MCF 10A (cell line): ENCODE results near the gene TMEM121. TPM values are rescaled to one million over a fixed set of nuclear protein-coding genes. Genes with fewer than 3 reads are reported as not detected.

Source experiments
- BruUV-seq: library from RNA; stranded (reverse); fragments of 400-500 nt; replicated peaks from 2 replicates; lab custom pipeline; 2021; lab: Mats Ljungman, UMichigan
- CTCF ChIA-PET: fragments of 300-600 bp; sonication (Branson Sonifier 250); formaldehyde crosslinking; extraction: SDS; loops from one replicate; lab custom pipeline; 2021; ENCODE audit warnings: antibody characterized with exemption, inconsistent platforms; lab: Yijun Ruan, JAX
- POLR2A ChIA-PET: fragments of 300-600, 350-650 bp; sonication (Branson Sonifier 250); formaldehyde crosslinking; extraction: SDS; loops from one replicate; lab custom pipeline; 2020; ENCODE audit warnings: antibody characterized with exemption, inconsistent platforms; lab: Yijun Ruan, JAX
- DNase-seq: peaks from one replicate; pipeline ENCODE4 v3.0.0-alpha.2; 2018; ENCODE audit not compliant: unreplicated experiment
- H3K27ac Mint-ChIP-seq: one replicate; pipeline ENCODE4 v1.8.0; 2022; ENCODE audit warnings: mild to moderate bottlenecking, low read depth, mixed read lengths; ENCODE audit not compliant: unreplicated experiment
- H3K27me3 Mint-ChIP-seq: one replicate; pipeline ENCODE4 v1.8.0; 2022; ENCODE audit warnings: mixed read lengths; ENCODE audit not compliant: insufficient read depth, unreplicated experiment
- H3K36me3 Mint-ChIP-seq: one replicate; pipeline ENCODE4 v1.8.0; 2022; ENCODE audit warnings: mild to moderate bottlenecking, moderate library complexity, mixed read lengths; ENCODE audit not compliant: insufficient read depth, unreplicated experiment
- H3K4me1 Mint-ChIP-seq: one replicate; pipeline ENCODE4 v1.8.0; 2022; ENCODE audit warnings: mixed read lengths; ENCODE audit not compliant: insufficient read depth, unreplicated experiment
- H3K4me3 Mint-ChIP-seq: one replicate; pipeline ENCODE4 v1.8.0; 2022; ENCODE audit warnings: mild to moderate bottlenecking, moderate library complexity, mixed read lengths; ENCODE audit not compliant: unreplicated experiment
- H3K9me3 Mint-ChIP-seq: one replicate; pipeline ENCODE4 v1.8.0; 2022; ENCODE audit warnings: mixed read lengths; ENCODE audit not compliant: unreplicated experiment
- CTCF ChIP-seq: fragments of 200-600 bp; IDR thresholded peaks from one replicate; pipeline ENCODE4 v1.8.0; 2022; ENCODE audit warnings: antibody characterized with exemption, mild to moderate bottlenecking; ENCODE audit not compliant: unreplicated experiment
- intact Hi-C: fragments of 100-400 bp; cut with micrococcal nuclease; formaldehyde crosslinking; loops from 2 replicates; pipeline ENCODE4 v1.14.1; 2022
- total RNA-seq: library from RNA; stranded (reverse); gene quantifications from 2 replicates; pipeline ENCODE4 v1.2.3, GENCODE V29; 2022

TMEM121 gene
- total RNA-seq, 1 experiment from 2014 or later = 0.68 TPM

DNA sequence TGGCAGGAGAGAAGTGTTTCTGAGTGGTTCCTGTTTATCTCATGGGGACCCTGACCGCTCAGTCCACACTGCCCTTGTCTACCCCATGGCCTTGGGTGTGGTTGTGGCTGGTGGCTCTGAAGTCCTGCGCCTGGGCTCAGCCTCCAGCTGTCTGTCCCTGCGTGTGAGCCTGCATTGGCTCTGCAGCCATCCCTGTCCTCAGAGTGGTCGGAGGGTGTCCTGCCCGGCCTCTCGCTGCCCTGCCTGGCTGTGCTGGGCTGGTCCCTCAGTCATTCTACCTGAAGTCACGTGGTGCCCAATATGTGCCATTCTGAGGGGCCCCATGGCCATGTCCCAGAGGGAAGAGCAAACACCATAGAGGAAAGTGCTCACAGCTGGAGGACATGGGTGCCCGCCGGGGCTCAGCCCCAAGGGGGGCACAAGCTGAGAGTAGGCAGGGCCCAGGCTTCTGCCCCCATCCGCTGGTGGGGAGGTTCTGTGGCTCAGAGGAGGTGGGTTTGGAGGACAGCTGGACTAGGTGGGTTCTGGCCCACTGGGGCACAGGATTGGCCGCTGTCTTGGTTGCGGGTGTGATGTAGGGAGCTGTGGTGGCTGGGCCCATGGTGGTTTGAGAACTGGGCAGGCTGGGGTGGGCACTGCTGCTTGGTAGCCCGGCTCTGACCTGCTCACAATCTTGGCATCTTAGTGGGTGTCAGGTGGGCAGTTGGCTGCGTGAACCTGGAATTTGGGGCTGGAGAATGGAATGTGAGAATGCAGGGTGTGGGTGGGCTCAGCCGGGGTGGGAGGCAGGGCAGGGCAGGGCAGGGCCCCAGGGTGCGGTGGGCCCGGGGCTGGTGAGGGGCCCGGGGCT is 23.7 kb upstream of the TMEM121 start:
- intact Hi-C loops = no loop called here
- Mint-ChIP-seq H3K36me3 (peaks cover 13% of the 10 kb centered on the region), H3K4me1 (no peaks in the 10 kb centered on the region), H3K27ac (no peak overlapping the region), H3K27me3 (peaks cover 7% of the 10 kb centered on the region), H3K4me3 (no peak overlapping the region), H3K9me3 (no peaks in the 10 kb centered on the region)
- POLR2A ChIA-PET = interaction anchor here (0.8 kb wide), 1 partner anchor 9 kb away, joined by 3 read pairs; no protein-coding TSS in a partner anchor
- no TSS peak for BruUV-seq
- CTCF ChIA-PET = interaction anchor here (0.6 kb wide), 1 partner anchor 17 kb away, joined by 3 read pairs; no protein-coding TSS in a partner anchor
- TF ChIP-seq CTCF = no peak
- no peak for DNase-seq

- Mint-ChIP-seq H3K36me3 (peaks cover 13% of the 10 kb centered on the region), H3K4me3 (no peak overlapping the region), H3K27me3 (peaks cover 13% of the 10 kb centered on the region), H3K27ac (no peak overlapping the region), H3K9me3 (no peaks in the 10 kb centered on the region), H3K4me1 (no peaks in the 10 kb centered on the region)
- CTCF ChIA-PET = no interaction called here
- no peak for TF ChIP-seq CTCF
- intact Hi-C loops = no loop called here
- BruUV-seq = no TSS peak
- POLR2A ChIA-PET = interaction anchor here (0.8 kb wide), 1 partner anchor 8 kb away, joined by 3 read pairs; no protein-coding TSS in a partner anchor
- no peak for DNase-seq
Measured at GRCh38 chr14:105503296-105503640, 23.1 kb upstream of the TMEM121 start.

DNA sequence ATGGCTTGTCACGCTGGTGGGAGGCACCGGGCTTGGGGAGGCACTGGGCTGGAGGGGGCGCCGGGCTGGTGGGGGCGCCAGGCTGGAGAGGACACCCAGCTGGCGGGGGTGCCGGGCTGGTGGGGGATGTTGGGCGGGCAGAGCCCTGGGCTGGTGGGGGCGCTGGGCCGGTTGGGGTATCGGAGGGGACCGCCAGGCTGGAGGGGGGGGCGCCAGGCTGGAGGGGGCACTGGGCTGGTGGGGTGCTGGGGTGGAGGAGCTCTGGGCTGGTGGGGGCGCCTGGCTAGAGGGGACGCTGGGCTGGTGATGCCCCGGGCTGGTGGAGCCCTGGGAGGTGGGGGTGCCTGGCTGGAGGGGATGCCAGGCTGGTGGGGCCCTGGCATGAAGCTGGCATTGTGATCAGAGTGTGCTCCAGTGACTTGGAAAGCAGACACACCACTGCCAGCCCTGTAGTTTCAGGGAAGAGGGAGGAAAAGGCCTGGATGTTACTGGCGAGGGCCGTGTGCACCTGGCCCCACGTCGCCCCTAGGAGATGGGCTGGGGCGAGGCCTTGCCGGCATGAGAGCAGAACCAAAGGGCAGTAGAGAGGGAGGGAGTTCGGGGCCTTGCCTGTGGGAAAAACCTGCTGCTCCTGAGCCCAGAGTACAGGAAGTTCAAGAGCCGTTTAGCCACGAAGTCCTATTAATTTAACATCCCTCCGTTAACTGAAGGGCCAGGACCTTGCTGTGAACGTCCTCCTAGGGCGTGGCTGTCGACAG is 22.3 kb upstream of the TMEM121 start:
- Mint-ChIP-seq H3K27me3 (peaks cover 22% of the 10 kb centered on the region), H3K36me3 (peaks cover 13% of the 10 kb centered on the region), H3K9me3 (no peaks in the 10 kb centered on the region), H3K27ac (no peak overlapping the region), H3K4me1 (no peaks in the 10 kb centered on the region), H3K4me3 (no peak overlapping the region)
- POLR2A ChIA-PET = no interaction called here
- no peak for TF ChIP-seq CTCF
- CTCF ChIA-PET = interaction anchor here (0.7 kb wide), 1 partner anchor 24 kb away, joined by 3 read pairs; no protein-coding TSS in a partner anchor
- DNase-seq = no peak
- intact Hi-C loops = no loop called here
- BruUV-seq = no TSS peak

DNA sequence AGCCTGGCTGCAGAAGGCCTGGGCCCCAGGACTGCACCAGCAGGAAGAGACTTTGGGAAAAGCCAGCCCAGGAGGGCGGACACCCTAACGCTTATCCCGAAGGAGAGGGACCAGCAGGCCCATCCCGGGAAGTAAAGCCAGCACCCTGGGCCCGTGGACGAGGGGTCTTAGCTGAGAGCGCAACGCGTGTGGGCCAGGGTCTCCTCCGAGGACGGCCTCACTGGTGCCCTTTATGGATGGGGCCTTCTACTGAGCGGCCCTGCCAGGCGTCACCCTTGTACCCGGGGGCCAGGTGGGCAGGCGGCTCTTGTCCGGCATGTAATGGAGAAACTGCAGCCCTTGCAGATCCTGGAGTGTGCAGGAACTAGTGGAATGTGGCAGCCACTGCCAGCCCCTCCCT is 21.3 kb upstream of the TMEM121 start:
- TF ChIP-seq CTCF = no peak
- POLR2A ChIA-PET = no interaction called here
- Mint-ChIP-seq H3K4me1 (no peaks in the 10 kb centered on the region), H3K36me3 (peaks cover 9% of the 10 kb centered on the region), H3K9me3 (no peaks in the 10 kb centered on the region), H3K4me3 (no peak overlapping the region), H3K27ac (no peak overlapping the region), H3K27me3 (peaks cover 24% of the 10 kb centered on the region)
- CTCF ChIA-PET = interaction anchor here (0.7 kb wide), 1 partner anchor 25 kb away, joined by 3 read pairs; no protein-coding TSS in a partner anchor
- no TSS peak for BruUV-seq
- intact Hi-C loops = no loop called here
- no peak for DNase-seq
